NCI-H128 (cell line): ENCODE results near the gene THSD4.

Source experiments
- DNase-seq: peaks from one replicate; lab custom pipeline; 2025; ENCODE audit not compliant: unreplicated experiment; lab: John Stamatoyannopoulos, UW

THSD4 gene

GRCh38 chr15:71517751-71518150 lies 402.5 kb downstream of the THSD4 start:
- DNase-seq = no peak

DNA sequence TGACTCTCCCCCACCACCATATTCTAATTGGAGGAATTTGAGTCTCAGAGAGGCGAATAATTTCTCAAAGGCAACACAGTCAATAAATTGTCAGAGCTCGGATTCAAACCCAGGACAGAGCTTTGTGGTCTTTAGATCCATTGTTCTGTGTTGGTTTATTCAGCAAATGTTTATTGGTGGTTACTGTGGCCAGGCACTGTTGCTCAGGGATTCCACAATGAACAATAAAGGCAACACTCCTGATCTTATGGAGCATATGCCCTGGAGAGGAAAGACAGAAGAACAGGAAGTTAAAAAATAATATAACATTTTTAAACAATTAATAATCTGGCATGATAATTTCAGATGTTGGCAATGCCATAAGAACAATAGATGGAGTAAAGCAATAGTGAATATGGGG lies 403.4 kb downstream of the THSD4 start:
- no peak for DNase-seq

DNA sequence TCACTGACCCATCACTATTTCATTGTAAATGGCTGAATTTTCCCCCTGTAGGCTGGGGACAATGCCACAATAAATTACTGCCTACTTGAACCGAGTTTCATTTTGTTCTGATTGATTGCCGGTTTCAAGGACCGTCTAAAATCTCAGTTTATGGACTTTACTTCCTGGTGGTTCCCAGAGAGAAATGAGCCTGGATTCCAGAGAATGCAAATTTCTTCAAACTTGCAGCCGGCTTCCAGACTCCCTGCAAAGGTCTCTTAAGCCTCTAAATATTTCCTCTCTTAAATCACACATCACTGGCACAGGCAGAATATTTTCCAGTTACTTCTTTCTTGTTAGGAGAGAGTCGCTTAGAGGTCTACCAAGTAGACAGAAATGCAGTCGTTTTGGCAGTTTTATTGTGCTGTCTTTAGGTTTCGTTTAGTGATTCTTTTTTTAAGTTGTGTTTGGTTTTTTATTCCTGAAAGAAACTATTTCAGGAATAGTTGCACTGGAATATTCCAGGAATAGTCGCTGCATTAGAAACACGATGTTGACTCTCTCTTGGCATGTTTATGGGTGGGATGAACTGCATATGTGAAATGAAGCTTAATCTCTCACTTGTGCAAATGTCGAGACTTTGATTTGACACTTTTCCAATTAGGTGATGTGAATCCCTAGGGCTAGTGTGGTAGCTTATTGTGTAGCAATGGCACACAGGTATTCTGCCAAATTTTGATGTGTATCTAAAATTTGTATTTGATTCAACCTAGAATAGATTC lies 411.0 kb downstream of the THSD4 start:
- no peak for DNase-seq

- no peak for DNase-seq
Observed at GRCh38 chr15:71529361-71529760, 414.1 kb downstream of the THSD4 start.

- DNase-seq = no peak
Observed at GRCh38 chr15:71530116-71530515, 414.8 kb downstream of the THSD4 start.

DNA sequence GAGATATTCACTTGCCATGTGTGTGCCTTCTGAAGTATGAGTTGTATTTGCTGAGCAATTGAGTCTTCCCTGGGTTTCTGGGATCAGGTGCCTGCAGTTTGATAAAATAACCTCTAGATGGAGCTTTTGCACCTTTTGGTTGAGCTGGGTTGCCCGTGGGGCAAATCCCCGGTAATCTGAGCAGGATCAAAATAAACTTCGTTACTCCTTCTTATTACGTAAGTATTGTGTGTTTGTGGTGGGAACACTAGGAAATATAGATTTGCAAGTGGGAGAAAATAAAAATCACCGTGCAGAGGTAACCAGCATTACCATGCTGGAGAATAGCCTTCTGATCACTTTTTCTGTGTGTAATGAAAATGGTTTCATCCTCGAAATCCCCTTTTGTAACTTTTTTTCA lies 417.7 kb downstream of the THSD4 start:
- DNase-seq = no peak

- no peak for DNase-seq
Observed at GRCh38 chr15:71538181-71538580, 422.9 kb downstream of the THSD4 start.

DNA sequence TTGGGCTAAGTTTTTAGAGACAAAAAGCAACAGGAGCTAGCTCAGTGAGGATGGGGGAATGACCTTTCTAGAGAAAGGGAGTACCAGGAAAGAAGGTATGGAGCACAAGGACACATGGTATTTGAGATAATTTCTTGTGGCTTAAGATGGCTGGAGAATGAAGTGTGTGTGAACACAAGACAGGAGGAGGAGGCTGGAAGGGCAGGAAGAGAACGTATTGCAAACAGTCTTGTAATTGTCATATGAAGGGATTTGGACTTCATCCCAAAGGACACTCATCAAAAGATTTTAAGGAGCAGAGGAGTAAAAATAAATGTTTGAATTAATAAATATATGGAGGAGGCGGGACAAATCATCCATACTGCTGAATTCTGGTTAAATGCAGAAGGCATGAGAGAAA lies 426.5 kb downstream of the THSD4 start:
- DNase-seq = no peak

GRCh38 chr15:71542836-71543235 lies 427.6 kb downstream of the THSD4 start:
- no peak for DNase-seq

DNA sequence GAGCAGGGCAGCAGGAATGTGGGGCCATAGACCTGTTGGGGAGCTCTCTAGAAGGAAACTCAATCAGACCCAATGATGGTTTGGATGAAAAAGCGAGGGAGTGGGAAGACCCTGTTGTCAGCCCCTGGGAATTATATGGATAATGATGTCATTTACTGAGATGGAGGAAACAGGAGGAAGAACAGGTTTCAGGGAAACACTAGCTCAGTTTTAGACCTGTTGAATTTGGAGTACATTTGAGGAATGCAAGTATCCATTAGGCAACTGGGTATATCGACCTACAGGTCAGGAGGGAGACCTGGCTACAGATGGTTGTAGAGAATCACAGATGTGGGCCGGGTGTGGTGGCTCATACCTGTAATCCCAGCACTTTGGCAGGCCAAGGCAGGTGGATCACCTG lies 428.1 kb downstream of the THSD4 start:
- no peak for DNase-seq

- no peak for DNase-seq
Observed at GRCh38 chr15:71545223-71545760, 430.0 kb downstream of the THSD4 start.

GRCh38 chr15:71545923-71546322 lies 430.7 kb downstream of the THSD4 start:
- no peak for DNase-seq

- no peak for DNase-seq
Observed at GRCh38 chr15:71547011-71547410, 431.7 kb downstream of the THSD4 start.

DNA sequence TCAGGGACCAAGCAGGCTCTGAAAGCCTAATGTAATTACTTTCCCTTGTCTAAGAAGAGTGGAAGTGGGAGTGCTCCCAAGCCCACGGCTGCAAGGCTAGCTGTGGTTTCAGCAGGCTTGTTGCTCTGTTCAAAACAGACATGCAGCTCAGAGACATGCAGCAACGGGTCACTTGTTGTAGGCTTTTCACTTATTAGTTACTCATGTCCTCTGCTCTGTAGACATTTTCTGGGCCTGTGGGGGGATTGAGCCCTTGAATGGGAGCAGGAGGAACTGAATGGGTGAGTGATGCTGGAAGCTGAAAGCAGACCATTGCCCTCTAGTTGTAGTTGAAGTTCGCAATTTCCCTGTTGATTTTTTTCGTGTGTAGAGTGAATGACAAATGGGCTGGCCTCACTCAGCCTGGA lies 433.1 kb downstream of the THSD4 start:
- no peak for DNase-seq

DNA sequence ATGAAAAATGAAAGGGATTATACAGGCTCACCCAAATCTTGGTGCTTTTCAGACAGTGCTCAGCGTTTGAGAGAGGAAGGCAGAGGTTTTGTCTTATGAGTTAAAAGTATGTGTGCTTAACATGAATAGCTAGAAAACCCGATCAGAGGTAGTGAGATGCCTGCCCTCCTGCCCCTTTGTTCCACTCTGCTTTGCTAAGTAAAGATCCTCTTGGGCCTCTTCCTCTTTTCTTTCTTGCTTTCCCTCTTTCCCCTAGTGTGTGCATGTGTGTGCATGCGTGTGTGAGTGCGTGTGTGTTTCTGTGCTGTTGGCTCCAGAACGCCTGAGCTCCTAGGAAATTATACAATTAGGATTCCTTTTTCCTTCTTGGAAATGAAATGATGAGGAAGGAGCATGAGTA lies 433.8 kb downstream of the THSD4 start:
- DNase-seq = no peak

GRCh38 chr15:71549697-71550096 lies 434.4 kb downstream of the THSD4 start:
- no peak for DNase-seq

DNA sequence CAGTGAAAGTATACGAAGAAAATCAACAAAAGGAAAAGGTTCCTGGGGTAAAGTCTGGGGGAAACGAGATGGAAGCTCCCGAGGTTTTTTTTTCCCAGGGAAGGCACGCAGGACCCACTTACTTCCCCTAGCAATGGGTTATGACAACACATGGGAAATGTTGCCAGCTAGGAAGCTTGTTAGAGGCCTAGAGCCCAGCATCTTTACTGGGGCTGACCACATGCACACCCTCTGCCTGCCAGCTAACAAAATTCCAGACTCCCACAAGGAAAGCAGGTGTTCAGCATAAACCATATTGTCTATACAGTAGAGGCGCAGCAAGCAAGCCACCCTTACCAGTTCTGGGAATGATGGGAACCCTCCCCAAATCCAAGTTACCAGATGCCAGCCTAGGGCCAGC lies 436.3 kb downstream of the THSD4 start:
- DNase-seq = no peak

- no peak for DNase-seq
Observed at GRCh38 chr15:71559098-71559497, 443.8 kb downstream of the THSD4 start.

DNA sequence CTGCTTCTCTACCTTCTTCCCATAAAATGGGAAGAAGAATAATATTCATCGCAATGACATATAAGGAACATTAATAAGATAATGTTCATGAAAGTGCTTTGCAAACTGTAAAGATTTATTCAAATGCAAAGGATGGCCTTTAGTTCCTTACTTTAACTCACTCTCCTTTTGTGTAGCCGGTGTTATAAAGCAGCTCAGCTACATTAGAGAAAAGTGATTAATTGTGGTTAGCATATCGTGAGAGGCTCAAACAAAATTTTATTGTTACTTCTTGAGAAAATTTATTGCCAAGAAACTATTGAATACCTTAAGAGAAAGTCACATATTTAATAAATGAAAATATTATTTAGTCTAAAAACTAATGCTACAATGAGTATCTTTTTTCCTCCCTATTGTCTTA lies 444.3 kb downstream of the THSD4 start:
- no peak for DNase-seq

- no peak for DNase-seq
Observed at GRCh38 chr15:71562251-71562650, 447.0 kb downstream of the THSD4 start.

DNA sequence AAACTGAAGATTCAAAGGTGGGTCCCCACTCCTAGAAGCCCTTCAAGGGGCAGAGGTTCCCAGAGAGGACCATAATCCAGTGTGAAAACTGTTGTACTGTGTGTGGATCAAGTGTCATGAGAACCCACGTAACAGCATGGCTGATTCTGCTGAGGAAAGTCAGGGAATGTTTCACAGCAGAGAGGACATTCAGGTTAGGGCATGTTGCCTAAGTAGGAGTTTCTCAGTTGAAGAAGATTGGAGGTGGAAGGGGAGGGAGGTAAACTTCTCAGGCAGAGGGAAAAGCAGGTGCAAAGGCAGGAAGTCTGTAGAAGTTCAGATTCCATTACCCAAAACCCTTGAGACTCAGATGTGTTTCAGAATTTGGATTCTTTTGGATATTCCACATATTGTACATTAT lies 448.9 kb downstream of the THSD4 start:
- no peak for DNase-seq

- no peak for DNase-seq
Observed at GRCh38 chr15:71565006-71565405, 449.7 kb downstream of the THSD4 start.

DNA sequence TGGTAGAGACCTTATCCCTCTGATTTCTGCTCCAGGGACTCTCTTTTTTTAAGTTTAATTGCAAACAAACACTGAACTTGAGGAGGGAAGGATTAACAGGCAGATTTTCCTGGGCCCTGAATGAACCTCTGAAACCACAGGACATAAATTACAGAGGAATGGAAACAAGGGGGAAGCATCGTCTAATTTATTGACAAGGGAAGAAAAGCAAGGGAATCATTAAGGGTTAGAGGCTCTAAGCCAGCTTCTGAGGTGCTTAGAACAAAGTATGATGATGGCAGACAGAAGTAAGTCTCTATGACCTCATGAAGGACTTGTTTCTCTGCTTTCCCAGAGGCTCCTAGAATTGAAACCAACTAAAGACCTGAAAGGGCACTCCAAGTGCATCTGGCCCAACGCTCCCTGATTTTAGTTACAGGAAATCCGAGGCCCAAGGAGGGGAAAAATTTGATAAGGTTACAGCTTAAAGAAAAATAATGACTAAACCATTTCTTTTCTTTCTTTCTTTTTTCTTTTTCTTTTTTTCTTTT lies 450.4 kb downstream of the THSD4 start:
- no peak for DNase-seq
